GM12801 (cell line): ENCODE data around the gene KIAA0040.

ENCODE experiments used
- CTCF ChIP-seq: IDR thresholded peaks from one replicate; pipeline ENCODE4 v1.5.1; 2011; ENCODE audit warnings: control low read depth; ENCODE audit not compliant: insufficient read length; ENCODE audit errors: extremely low read depth

KIAA0040 gene

GRCh38 chr1:175220853-175221556 lies 28.4 kb upstream of the KIAA0040 start:
- TF ChIP-seq CTCF, result no peak

- TF ChIP-seq CTCF, result no peak
Measured at GRCh38 chr1:175219774-175220173, 27.2 kb upstream of the KIAA0040 start.

GRCh38 chr1:175218786-175219434 lies 26.3 kb upstream of the KIAA0040 start:
- no peak for TF ChIP-seq CTCF

GRCh38 chr1:175217721-175218531 lies 25.4 kb upstream of the KIAA0040 start:
- no peak for TF ChIP-seq CTCF

GRCh38 chr1:175216444-175216843 lies 23.9 kb upstream of the KIAA0040 start:
- TF ChIP-seq CTCF, result no peak

- TF ChIP-seq CTCF, result no peak
Measured at GRCh38 chr1:175211656-175212055, 19.1 kb upstream of the KIAA0040 start.

- TF ChIP-seq CTCF, result no peak
Measured at GRCh38 chr1:175210744-175211143, 18.2 kb upstream of the KIAA0040 start.
